ENCODE measurements around the gene RAB11FIP4. TPM values are rescaled to one million over a fixed set of nuclear protein-coding genes. Genes with fewer than 3 reads are reported as not detected.

RAB11FIP4 gene
- total RNA-seq, 4 donors from 2014 or later = 0.47 to 14.1 (median 1.9) TPM

DNA sequence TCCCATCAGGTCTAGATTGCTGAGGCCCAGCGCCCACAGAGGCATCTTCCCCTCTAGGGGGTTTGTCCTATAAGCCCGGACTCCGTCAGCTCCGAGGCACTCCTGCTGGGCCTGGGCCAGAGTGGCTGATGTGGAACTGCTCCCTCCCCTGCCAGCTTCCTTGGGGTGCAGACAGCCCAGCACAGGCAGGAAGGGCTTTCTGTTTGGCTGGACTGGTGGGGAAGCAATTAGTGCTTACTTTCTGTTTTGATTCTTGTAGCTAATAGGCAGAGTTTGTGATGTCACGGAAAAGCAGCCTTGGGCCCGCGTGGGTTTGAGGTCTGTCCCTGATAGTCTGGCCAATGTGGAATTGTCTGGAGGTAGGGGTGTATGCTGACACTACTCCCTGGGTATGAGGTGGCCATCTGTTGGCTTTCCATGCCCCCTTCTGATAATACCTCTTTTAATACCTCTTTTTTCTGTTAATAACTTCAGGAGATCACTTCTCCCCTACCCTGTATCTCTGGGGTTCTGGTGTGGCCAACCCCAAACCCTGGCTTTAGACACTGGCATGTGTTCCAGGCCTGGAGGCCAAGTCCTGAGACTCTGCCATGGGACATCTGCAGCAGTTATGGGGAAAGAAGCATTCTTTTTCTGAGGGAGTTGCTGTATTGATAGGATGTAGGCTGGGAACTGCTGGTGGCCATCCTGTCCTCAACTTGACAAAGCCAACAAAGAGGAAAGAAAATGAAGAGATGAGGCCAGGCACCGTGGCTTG lies 190.9 kb downstream of the RAB11FIP4 start:
- TF ChIP-seq, protein P1, sequence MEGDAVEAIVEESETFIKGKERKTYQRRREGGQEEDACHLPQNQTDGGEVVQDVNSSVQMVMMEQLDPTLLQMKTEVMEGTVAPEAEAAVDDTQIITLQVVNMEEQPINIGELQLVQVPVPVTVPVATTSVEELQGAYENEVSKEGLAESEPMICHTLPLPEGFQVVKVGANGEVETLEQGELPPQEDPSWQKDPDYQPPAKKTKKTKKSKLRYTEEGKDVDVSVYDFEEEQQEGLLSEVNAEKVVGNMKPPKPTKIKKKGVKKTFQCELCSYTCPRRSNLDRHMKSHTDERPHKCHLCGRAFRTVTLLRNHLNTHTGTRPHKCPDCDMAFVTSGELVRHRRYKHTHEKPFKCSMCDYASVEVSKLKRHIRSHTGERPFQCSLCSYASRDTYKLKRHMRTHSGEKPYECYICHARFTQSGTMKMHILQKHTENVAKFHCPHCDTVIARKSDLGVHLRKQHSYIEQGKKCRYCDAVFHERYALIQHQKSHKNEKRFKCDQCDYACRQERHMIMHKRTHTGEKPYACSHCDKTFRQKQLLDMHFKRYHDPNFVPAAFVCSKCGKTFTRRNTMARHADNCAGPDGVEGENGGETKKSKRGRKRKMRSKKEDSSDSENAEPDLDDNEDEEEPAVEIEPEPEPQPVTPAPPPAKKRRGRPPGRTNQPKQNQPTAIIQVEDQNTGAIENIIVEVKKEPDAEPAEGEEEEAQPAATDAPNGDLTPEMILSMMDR (IDR thresholded peaks at IDR 0.05) = no peak
- TF ChIP-seq POLR2AphosphoS5 (IDR thresholded peaks at IDR 0.05) (peak; percentile 58), POLR2A (IDR thresholded peaks at IDR 0.05) (no peak), EP300 (IDR thresholded peaks at IDR 0.05) (no peak)
- H3K27ac ChIP-seq = peak overlapping the region; percentile 48 to 86 (median 84)
- peaks cover 0 to 11% of the 10 kb centered on the region in 2 donors for H3K36me3 ChIP-seq
- H3K27me3 ChIP-seq = no peaks in the 10 kb centered on the region
- no peak overlapping the region for H3K4me3 ChIP-seq
- ATAC-seq = peak; percentile 37
- WGBS, 2 donors (ENCODE audit: low coverage in 1 of 2) = 36 to 60% methylated on average over 1 to 4 of the region's 8 CpGs
- H3K4me1 ChIP-seq = peaks cover 3 to 61% (median 31%) of the 10 kb centered on the region in 3 donors
- no peaks in the 10 kb centered on the region for H3K9me3 ChIP-seq

DNA sequence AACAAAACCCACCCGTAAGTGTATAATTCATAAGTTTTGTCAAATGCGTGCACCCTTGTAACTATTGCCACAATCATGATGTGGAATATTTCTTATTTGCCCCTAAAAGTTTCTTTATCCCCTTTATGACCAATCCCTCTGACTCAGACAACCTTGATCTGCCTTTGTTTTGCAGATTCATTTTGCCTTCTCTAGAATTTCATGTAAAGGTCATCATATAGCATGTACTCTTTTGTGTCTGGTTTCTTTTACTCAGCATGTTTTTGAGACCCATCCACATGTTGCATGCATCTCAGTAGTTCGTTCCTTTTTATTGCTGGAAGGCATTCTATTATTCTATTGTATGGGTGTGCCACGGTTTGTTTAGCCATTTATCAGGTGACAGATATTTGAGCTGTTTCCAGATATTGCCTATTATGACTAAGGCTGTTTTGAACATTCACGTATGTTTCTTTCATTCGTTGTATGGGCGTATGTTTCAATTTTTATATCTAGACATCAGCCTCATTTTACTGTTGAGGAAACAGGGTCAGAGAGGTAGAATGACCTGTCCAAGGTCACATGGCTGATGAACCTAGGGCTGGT lies 192.4 kb downstream of the RAB11FIP4 start:
- WGBS, 2 donors (ENCODE audit: low coverage in 1 of 2) = 57 to 70% methylated on average over 6 to 7 of the region's 7 CpGs
- Histone ChIP-seq H3K9me3 (no peaks in the 10 kb centered on the region), H3K4me3 (no peak overlapping the region), H3K27ac (no peak overlapping the region), H3K36me3 (peaks cover 0 to 4% of the 10 kb centered on the region in 2 donors), H3K27me3 (no peaks in the 10 kb centered on the region), H3K4me1 (peaks cover 3 to 59% (median 28%) of the 10 kb centered on the region in 3 donors)
- TF ChIP-seq POLR2A (IDR thresholded peaks at IDR 0.05) (no peak), POLR2AphosphoS5 (IDR thresholded peaks at IDR 0.05) (no peak), EP300 (IDR thresholded peaks at IDR 0.05) (no peak)
- TF ChIP-seq, protein P1 (IDR thresholded peaks at IDR 0.05) = no peak
- ATAC-seq = no peak

DNA sequence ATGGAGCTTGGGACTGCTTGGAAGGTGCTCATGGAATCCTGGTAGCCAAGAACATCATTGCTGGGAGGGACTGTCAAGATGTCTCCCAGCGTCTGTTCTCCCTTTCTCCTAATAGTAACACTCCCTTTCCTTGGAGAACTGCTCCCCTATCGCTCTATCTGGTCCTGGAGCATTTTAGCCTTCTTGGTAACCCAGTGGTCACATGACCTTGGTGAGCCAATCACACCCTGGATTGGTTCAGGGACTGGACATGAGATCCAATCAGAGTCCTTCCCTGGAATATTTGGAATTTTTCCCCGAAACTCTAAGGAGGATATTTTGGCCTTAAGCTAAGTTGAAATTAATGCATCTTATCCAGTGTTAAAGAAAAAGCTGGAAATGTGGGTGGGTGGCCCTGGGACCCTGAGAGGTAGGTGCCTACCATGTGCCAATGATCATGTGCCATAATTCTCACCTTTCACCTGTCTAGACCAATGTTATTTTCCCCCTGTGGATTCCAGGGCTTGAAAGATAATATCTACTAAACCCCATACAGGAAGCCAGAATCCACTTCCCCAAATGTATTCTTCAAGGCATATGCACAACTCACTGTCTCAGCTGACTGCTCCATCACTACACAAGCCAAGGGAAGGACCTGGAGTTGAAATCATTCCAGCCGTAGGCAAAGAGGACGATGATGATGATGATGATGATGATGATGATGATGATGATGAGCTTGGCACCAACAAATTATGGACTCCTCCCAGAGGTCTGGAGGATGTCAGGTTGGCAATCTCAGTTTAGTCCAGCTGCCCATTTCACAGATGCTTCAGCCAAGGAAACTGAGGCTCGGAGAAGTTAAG lies 193.2 kb downstream of the RAB11FIP4 start:
- no peak for ATAC-seq
- TF ChIP-seq EP300 (IDR thresholded peaks at IDR 0.05) (no peak), POLR2A (IDR thresholded peaks at IDR 0.05) (no peak), POLR2AphosphoS5 (IDR thresholded peaks at IDR 0.05) (no peak)
- TF ChIP-seq, protein P1 (IDR thresholded peaks at IDR 0.05) = no peak
- Histone ChIP-seq H3K9me3 (no peaks in the 10 kb centered on the region), H3K27me3 (no peaks in the 10 kb centered on the region), H3K4me1 (peaks cover 3 to 51% (median 25%) of the 10 kb centered on the region in 3 donors), H3K4me3 (no peak overlapping the region), H3K27ac (no peak overlapping the region), H3K36me3 (peaks cover 0 to 4% of the 10 kb centered on the region in 2 donors)
- 92 to 95% methylated on average over 3 to 5 of the region's 6 CpGs for WGBS, 2 donors (ENCODE audit: low coverage in 1 of 2)

DNA sequence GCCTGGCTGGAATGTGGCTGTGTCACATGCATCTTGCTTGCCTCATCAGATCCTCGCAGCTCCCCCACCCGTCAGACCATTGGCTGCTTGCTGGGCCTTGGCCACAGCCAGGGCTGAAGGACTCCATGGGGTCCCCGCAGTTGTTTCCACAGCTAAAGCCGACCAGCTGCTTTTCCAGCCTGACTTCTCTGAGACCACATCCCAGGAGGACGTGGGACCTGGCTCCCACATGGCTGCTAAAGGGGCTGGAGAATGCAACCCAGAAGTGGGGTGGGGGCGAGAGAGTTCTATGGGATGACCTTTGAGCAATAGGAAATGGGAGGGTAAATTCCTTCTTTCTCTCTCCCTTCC lies 193.8 kb downstream of the RAB11FIP4 start:
- 83 to 100% methylated on average over 1 of the region's 6 CpGs for WGBS, 2 donors (ENCODE audit: low coverage in 1 of 2)
- Histone ChIP-seq H3K36me3 (peaks cover 0 to 4% of the 10 kb centered on the region in 2 donors), H3K27ac (no peak overlapping the region), H3K4me1 (peaks cover 3 to 45% (median 21%) of the 10 kb centered on the region in 3 donors), H3K27me3 (no peaks in the 10 kb centered on the region), H3K4me3 (no peak overlapping the region), H3K9me3 (no peaks in the 10 kb centered on the region)
- TF ChIP-seq, protein P1 (IDR thresholded peaks at IDR 0.05) = no peak
- no peak for TF ChIP-seq POLR2AphosphoS5 (IDR thresholded peaks at IDR 0.05)
- no peak for TF ChIP-seq POLR2A (IDR thresholded peaks at IDR 0.05)
- TF ChIP-seq EP300 (IDR thresholded peaks at IDR 0.05) = no peak
- no peak for ATAC-seq

Measured in gastroesophageal sphincter (tissue), 4 donors.